ENCODE measurements around the gene ARRDC3.

GRCh38 chr5:91331705-91332104 lies 51.4 kb downstream of the ARRDC3 start:
- no peak for TF ChIP-seq CTCF (IDR thresholded peaks at IDR 0.05)
- no peak for TF ChIP-seq POLR2A (IDR thresholded peaks at IDR 0.05)
- no peak for TF ChIP-seq POLR2AphosphoS5 (IDR thresholded peaks at IDR 0.05)

Measured in breast epithelium (tissue), 3 donors.